HAP-1 (cell line): ENCODE data around the gene CSH1.

Source experiments
- DNase-seq, 2 experiments: peaks; one replicate each; pipeline ENCODE4 v3.0.0-alpha.2; 2016 to 2020; ENCODE audit warnings: low spot score in 2 of 2
- H3K27me3 ChIP-seq: fragments of 250-450 bp; sonication (Bioruptor Pico); 2 replicates; pipeline ENCODE4 v1.5.1; 2020; ENCODE audit warnings: low read depth, mild to moderate bottlenecking, moderate library complexity
- H3K36me3 ChIP-seq: fragments of 250-450 bp; sonication (Bioruptor Pico); replicated peaks from 2 replicates; pipeline ENCODE4 v1.5.1; 2020; ENCODE audit warnings: mild to moderate bottlenecking
- H3K4me1 ChIP-seq: fragments of 250-450 bp; sonication (Bioruptor Pico); 2 replicates; pipeline ENCODE4 v1.5.1; 2020; ENCODE audit warnings: mild to moderate bottlenecking
- H3K4me3 ChIP-seq: fragments of 250-450 bp; sonication (Bioruptor Pico); 2 replicates; pipeline ENCODE4 v1.5.1; 2020; ENCODE audit warnings: mild to moderate bottlenecking, moderate library complexity
- H3K9me3 ChIP-seq: fragments of 250-450 bp; sonication (Bioruptor Pico); 2 replicates; pipeline ENCODE4 v1.5.1; 2020; ENCODE audit warnings: mild to moderate bottlenecking, moderate library complexity
- in situ Hi-C: fragments of 300-500 bp; cut with MboI; formaldehyde crosslinking; loops from 3 replicates; pipeline ENCODE4 v1.14.3; 2020; ENCODE audit warnings: low sequenced_read_pairs, inconsistent platforms, mixed read lengths

Gene CSH1

GRCh38 chr17:63850401-63850800 is 46.0 kb downstream of the CSH1 start:
- peaks cover 14% of the 10 kb centered on the region; the same call in 1 of the 2 replicates for H3K27me3 ChIP-seq
- H3K9me3 ChIP-seq: no peaks in the 10 kb centered on the region
- DNase-seq: no peak
- H3K4me3 ChIP-seq: no peak overlapping the region
- H3K36me3 ChIP-seq: no peaks in the 10 kb centered on the region
- in situ Hi-C loops: no loop called here
- H3K4me1 ChIP-seq: no peaks in the 10 kb centered on the region

GRCh38 chr17:63848834-63849689 is 47.3 kb downstream of the CSH1 start:
- H3K9me3 ChIP-seq: no peaks in the 10 kb centered on the region

GRCh38 chr17:63847525-63848249 is 48.7 kb downstream of the CSH1 start:
- in situ Hi-C loops: no loop called here
- DNase-seq: no peak
- no peak overlapping the region for H3K4me3 ChIP-seq
- no peaks in the 10 kb centered on the region for H3K27me3 ChIP-seq
- no peaks in the 10 kb centered on the region for H3K36me3 ChIP-seq
- H3K4me1 ChIP-seq: no peaks in the 10 kb centered on the region; the same call in 1 of the 2 replicates
- no peaks in the 10 kb centered on the region for H3K9me3 ChIP-seq

More at GRCh38 chr17:63848834-63849689, 47.3 kb downstream of the CSH1 start:
- no peak for DNase-seq
- Histone ChIP-seq H3K36me3 (no peaks in the 10 kb centered on the region), H3K4me1 (no peaks in the 10 kb centered on the region; the same call in 1 of the 2 replicates), H3K27me3 (peaks cover 9% of the 10 kb centered on the region; the same call in 1 of the 2 replicates), H3K4me3 (no peak overlapping the region)
- in situ Hi-C loops: no loop called here

GRCh38 chr17:63845509-63845908 is 50.9 kb downstream of the CSH1 start:
- in situ Hi-C loops: no loop called here
- no peak for DNase-seq
- Histone ChIP-seq H3K27me3 (no peaks in the 10 kb centered on the region), H3K9me3 (no peaks in the 10 kb centered on the region), H3K4me1 (peaks cover 6% of the 10 kb centered on the region), H3K36me3 (peaks cover 4% of the 10 kb centered on the region; the same call in 1 of the 2 replicates), H3K4me3 (no peak overlapping the region)
